Fibroblast of lung (primary cell): ENCODE measurements around the gene DCXR. TPM values are rescaled to one million over a fixed set of nuclear protein-coding genes. Genes with fewer than 3 reads are reported as not detected.

Experiments
- DNase-seq, 2 donors: peaks; one replicate each; pipeline versions ENCODE4 v3.0.0 to v3.0.0-alpha.2; 2010; ENCODE audit warnings: low read depth in 2 of 2
- H2AFZ ChIP-seq: 2 replicates; pipeline ENCODE4 v1.5.1; 2012; ENCODE audit warnings: low read length, control low read depth, inconsistent platforms
- H3K27ac ChIP-seq: 2 replicates; pipeline ENCODE4 v1.5.1; 2011; ENCODE audit warnings: low read length, control low read depth; ENCODE audit not compliant: insufficient read depth
- H3K27me3 ChIP-seq: 2 replicates; pipeline ENCODE4 v1.5.1; 2011; ENCODE audit warnings: mild to moderate bottlenecking, low read length; ENCODE audit not compliant: control insufficient read depth, insufficient read depth
- H3K36me3 ChIP-seq: 2 replicates; pipeline ENCODE4 v1.5.1; 2011; ENCODE audit warnings: low read length; ENCODE audit not compliant: control insufficient read depth, insufficient read depth
- H3K4me1 ChIP-seq: 2 replicates; pipeline ENCODE4 v1.5.1; 2011; ENCODE audit warnings: low read length; ENCODE audit not compliant: control insufficient read depth, insufficient read depth; ENCODE audit errors: extremely low read depth
- H3K4me2 ChIP-seq: 2 replicates; pipeline ENCODE4 v1.5.1; 2011; ENCODE audit warnings: low read length, control low read depth; ENCODE audit not compliant: insufficient read depth; ENCODE audit errors: extremely low read depth
- H3K4me3 ChIP-seq, 4 experiments: fragments of 200-600 bp in 1 of 4; sonication (generic) in 1 of 4; replicated peaks in 1 of 4; 2 replicates each; pipeline ENCODE4 v1.5.1; 2011 to 2016; ENCODE audit warnings: low read length in 4 of 4, low read depth in 3 of 4, mild to moderate bottlenecking in 3 of 4, control low read depth in 2 of 4, inconsistent platforms in 1 of 4, mixed read lengths in 1 of 4; ENCODE audit not compliant: insufficient read depth in 1 of 4; ENCODE audit errors: control extremely low read depth in 1 of 4
- H3K79me2 ChIP-seq: 2 replicates; pipeline ENCODE4 v1.5.1; 2012; ENCODE audit warnings: mild to moderate bottlenecking, low read length, inconsistent platforms; ENCODE audit not compliant: control insufficient read depth, insufficient read depth
- H3K9ac ChIP-seq: 2 replicates; pipeline ENCODE4 v1.5.1; 2011; ENCODE audit warnings: mild to moderate bottlenecking, low read length, control low read depth; ENCODE audit not compliant: insufficient read depth
- H3K9me3 ChIP-seq: 2 replicates; pipeline ENCODE4 v1.5.1; 2012; ENCODE audit warnings: low read depth, low read length; ENCODE audit not compliant: control insufficient read depth, insufficient read depth
- H4K20me1 ChIP-seq: 2 replicates; pipeline ENCODE4 v1.5.1; 2011; ENCODE audit warnings: low read length; ENCODE audit not compliant: control insufficient read depth, insufficient read depth; ENCODE audit errors: extremely low read depth
- EZH2 ChIP-seq: IDR thresholded peaks from 2 replicates; pipeline ENCODE4 v1.5.1; 2012; ENCODE audit warnings: low read length, control low read depth, mild to moderate bottlenecking; ENCODE audit errors: missing control alignments
- polyA plus RNA-seq, 2 donors: library from polyadenylated mRNA; depleted of rRNA in 1 of 2; stranded (reverse) in 1 of 2; unstranded in 1 of 2; fragments of >200 nt; gene quantifications; 2 replicates each; pipeline ENCODE4 v1.2.1, GENCODE V29; 2011 to 2012; ENCODE audit warnings: missing spikeins in 1 of 2
- total RNA-seq: library from RNA; depleted of rRNA; stranded (reverse); fragments of >200 nt; gene quantifications from 2 replicates; pipeline ENCODE4 v1.2.1, GENCODE V29; 2014
- TF ChIP-seq, protein P1 (sequence below), 2 donors: IDR thresholded peaks in 1 of 2; conservative IDR thresholded peaks in 1 of 2; 1 replicate in 1 of 2; 2 replicates in 1 of 2; pipeline ENCODE4 v1.5.1; 2011 to 2012; ENCODE audit warnings: low read length in 2 of 2, control low read depth in 1 of 2, inconsistent platforms in 1 of 2, low read depth in 1 of 2, mild to moderate bottlenecking in 1 of 2

DCXR gene
- total and polyA plus RNA-seq, 2 donors (not counting 1 experiment from before 2014, with no cell fraction given), result 34.8 to 43.6 TPM

DNA sequence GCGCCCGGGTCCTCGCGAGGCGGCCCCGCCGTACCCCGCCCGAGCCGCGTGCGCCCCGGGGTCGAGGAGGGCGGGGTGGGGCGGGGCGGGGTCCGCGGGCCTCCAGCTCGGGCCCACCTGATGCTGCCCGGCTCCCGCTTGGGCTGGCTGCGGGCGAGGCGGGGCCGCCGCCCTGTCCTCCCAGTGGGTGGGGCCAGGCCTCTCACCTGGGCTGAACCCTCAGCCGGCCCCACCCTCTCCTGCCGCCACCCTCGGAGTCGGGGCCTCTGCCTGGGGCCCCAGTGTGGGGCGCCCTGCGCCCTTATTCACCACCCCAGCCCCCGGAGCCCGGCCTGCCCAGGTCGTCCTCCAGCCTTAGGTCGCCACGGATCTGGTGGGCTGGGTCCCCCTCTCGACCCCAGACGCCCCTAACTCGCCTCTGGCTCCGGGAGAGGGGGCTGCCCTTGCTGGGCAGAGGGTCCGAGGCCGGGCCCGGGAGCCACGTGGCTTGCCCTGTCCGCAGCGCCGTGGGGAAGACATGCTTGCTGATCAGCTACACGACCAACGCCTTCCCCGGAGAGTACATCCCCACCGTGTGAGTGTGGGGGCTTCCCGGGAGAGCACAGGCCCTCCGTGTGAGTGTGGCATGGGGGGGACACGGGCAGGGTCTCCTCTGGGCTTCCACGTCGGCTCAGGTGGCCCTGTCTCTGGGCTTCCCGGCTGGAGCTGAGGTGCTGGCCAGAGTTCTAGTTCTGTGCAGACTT, 5.4 kb downstream of the DCXR start:
- no peak overlapping the region for H2AFZ ChIP-seq
- peak overlapping the region; percentile 64 for H3K4me2 ChIP-seq

DNA sequence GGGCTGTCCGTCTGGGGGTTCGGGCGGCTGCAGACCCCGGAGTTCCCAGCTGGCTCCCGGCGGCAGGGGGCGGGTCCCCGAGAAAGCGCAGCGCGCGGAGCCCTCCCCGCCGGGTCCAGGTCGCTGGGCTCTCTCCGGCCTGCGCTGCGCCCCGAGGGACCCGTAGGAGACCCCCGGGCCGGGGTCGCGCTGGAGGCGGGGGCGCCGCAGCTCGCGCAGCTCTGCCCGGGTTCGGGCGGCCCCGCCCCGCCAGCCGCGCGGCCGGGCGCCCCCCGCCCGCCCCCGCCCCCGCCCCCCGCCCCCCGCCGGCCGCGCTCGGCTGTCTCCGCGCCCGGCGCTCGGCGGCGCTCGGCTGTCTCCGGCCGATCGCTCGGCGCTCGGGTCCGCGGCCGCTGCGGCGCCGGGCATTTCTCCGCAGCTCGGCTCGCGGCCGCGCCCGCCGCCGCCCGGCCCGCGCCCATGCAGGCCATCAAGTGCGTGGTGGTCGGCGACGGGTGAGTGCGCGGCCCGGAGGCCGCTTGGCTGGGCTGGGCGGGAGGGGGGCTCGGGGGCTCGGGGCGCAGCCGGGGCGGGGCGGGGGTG, 6.1 kb downstream of the DCXR start, which contains the start of gene RAC3:
TSS of gene RAC3 (plus strand) at position 376 of the 582 bp plus-strand sequence. CDS start at position 460, 84 bp downstream.
- Histone ChIP-seq H3K79me2 (no peaks in the 10 kb centered on the region), H3K27ac (no peak within 1 kb of the TSS), H3K36me3 (no peaks in the 10 kb centered on the region), H3K27me3 (no peaks in the 10 kb centered on the region), H4K20me1 (no peaks in the 10 kb centered on the region), H3K4me2 (peak within 1 kb of the TSS; percentile 69), H3K4me3 (peak within 1 kb of the TSS; percentile 35 to 53 (median 44)), H3K9me3 (no peaks in the 10 kb centered on the region), H3K9ac (peak within 1 kb of the TSS; percentile 23), H3K4me1 (no peaks in the 10 kb centered on the region), H2AFZ (peak within 1 kb of the TSS; percentile 46)
- DNase-seq, result peak; percentile 21 to 31
- TF ChIP-seq, protein P1, sequence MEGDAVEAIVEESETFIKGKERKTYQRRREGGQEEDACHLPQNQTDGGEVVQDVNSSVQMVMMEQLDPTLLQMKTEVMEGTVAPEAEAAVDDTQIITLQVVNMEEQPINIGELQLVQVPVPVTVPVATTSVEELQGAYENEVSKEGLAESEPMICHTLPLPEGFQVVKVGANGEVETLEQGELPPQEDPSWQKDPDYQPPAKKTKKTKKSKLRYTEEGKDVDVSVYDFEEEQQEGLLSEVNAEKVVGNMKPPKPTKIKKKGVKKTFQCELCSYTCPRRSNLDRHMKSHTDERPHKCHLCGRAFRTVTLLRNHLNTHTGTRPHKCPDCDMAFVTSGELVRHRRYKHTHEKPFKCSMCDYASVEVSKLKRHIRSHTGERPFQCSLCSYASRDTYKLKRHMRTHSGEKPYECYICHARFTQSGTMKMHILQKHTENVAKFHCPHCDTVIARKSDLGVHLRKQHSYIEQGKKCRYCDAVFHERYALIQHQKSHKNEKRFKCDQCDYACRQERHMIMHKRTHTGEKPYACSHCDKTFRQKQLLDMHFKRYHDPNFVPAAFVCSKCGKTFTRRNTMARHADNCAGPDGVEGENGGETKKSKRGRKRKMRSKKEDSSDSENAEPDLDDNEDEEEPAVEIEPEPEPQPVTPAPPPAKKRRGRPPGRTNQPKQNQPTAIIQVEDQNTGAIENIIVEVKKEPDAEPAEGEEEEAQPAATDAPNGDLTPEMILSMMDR (conservative IDR thresholded peaks at IDR 0.05 in 1 of 2, IDR thresholded peaks at IDR 0.05 in 1 of 2; ENCODE audit: low read depth in 1 of 2, low read length in 2 of 2), result no peak
- no peak for TF ChIP-seq EZH2

More for the DNA sequence above, 5.4 kb downstream of the DCXR start:
- Histone ChIP-seq H3K9me3 (no peaks in the 10 kb centered on the region), H3K79me2 (no peaks in the 10 kb centered on the region), H3K36me3 (no peaks in the 10 kb centered on the region), H4K20me1 (no peaks in the 10 kb centered on the region), H3K9ac (no peak overlapping the region), H3K27me3 (no peaks in the 10 kb centered on the region), H3K4me1 (peaks cover 2% of the 10 kb centered on the region), H3K4me3 (peak overlapping the region in 2 of 4 experiments; percentile 45 to 53), H3K27ac (no peak overlapping the region)
- no peak for TF ChIP-seq EZH2
- TF ChIP-seq, protein P1 (conservative IDR thresholded peaks at IDR 0.05 in 1 of 2, IDR thresholded peaks at IDR 0.05 in 1 of 2; ENCODE audit: low read depth in 1 of 2, low read length in 2 of 2), result no peak
- no peak for DNase-seq

DNA sequence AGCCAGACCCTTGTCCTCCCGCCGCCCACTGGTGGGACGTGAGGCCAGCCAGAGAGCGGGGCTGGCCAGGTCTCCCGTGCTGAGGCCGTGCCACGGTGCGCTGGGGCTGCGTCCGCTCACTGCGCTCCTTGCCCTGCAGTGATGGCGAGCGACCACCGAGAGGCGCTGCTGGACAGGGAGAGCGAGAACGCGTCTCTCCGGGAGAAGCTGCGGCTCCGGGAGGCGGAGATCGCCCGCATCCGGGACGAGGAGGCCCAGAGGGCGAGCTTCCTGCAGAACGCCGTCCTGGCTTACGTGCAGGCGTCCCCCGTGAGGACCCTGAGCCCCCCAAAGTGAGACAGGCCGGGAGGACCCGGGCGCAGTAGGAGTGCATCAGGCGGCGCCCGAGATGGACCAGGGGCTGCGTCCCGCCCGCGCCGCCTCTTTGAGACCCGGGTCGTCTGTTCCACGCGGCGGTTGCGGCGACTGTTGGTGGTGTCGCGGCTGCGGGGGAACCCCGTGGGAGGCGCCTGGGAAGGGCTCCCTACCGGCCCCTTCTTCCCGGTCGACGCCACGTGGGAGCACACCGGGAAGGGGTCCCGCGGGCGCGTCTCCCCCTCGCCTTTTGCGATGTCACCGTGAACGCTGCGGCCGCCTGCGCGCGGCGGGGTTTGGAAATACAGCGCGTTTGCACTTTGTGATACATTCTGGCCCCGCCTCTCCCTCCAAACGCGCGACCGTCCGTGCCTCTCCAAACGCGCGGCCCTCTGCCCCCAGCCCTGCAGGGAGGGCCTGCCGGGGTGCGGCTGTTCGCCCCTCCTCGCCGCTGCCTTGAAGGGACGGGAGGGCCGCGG, 6.8 kb downstream of the DCXR start:
- H4K20me1 ChIP-seq, result no peaks in the 10 kb centered on the region
- H3K27me3 ChIP-seq, result no peaks in the 10 kb centered on the region
- TF ChIP-seq, protein P1 (conservative IDR thresholded peaks at IDR 0.05 in 1 of 2, IDR thresholded peaks at IDR 0.05 in 1 of 2; ENCODE audit: low read depth in 1 of 2, low read length in 2 of 2), result peak; percentile 34 to 73
- no peak for TF ChIP-seq EZH2
- peak overlapping the region; percentile 23 for H3K9ac ChIP-seq
- H3K27ac ChIP-seq, result no peak overlapping the region
- no peaks in the 10 kb centered on the region for H3K36me3 ChIP-seq
- H3K9me3 ChIP-seq, result no peaks in the 10 kb centered on the region
- no peaks in the 10 kb centered on the region for H3K79me2 ChIP-seq
- H3K4me3 ChIP-seq, result peak overlapping the region; percentile 35 to 53 (median 42)
- DNase-seq, result peak; percentile 76 to 84
- H3K4me1 ChIP-seq, result no peaks in the 10 kb centered on the region
- H2AFZ ChIP-seq, result peak overlapping the region; percentile 46
- H3K4me2 ChIP-seq, result peak overlapping the region; percentile 69
